ENCODE measurements around the gene LSR. TPM values are rescaled to one million over a fixed set of nuclear protein-coding genes. Genes with fewer than 3 reads are reported as not detected.
A peak's percentile ranks its signal among the peaks of the same experiment; 100 is the strongest.

LSR gene
- total RNA-seq, 1 donor from 2014 or later, result 147 TPM

- Histone ChIP-seq H3K4me3 (ENCODE audit: low read depth, low read length) (no peak overlapping the region), H3K27me3 (ENCODE audit: control insufficient read depth, insufficient read depth, low read length) (no peaks in the 10 kb centered on the region), H3K36me3 (ENCODE audit: control insufficient read depth, insufficient read depth, low read length) (no peaks in the 10 kb centered on the region)
- TF ChIP-seq CTCF (IDR thresholded peaks at IDR 0.05; ENCODE audit: insufficient read depth, low read length, poor library complexity, severe bottlenecking), result no peak
- no peak for DNase-seq (ENCODE audit: low read depth)
Observed at GRCh38 chr19:35241417-35241816, 7.4 kb upstream of the LSR start.

GRCh38 chr19:35246466-35247092 lies 2.2 kb upstream of the LSR start:
- TF ChIP-seq CTCF (IDR thresholded peaks at IDR 0.05; ENCODE audit: insufficient read depth, low read length, poor library complexity, severe bottlenecking), result no peak
- Histone ChIP-seq H3K27me3 (ENCODE audit: control insufficient read depth, insufficient read depth, low read length) (no peaks in the 10 kb centered on the region), H3K4me3 (ENCODE audit: low read depth, low read length) (no peak overlapping the region), H3K36me3 (ENCODE audit: control insufficient read depth, insufficient read depth, low read length) (no peaks in the 10 kb centered on the region)
- no peak for DNase-seq (ENCODE audit: low read depth)

- peak; percentile 54 for TF ChIP-seq CTCF (IDR thresholded peaks at IDR 0.05; ENCODE audit: insufficient read depth, low read length, poor library complexity, severe bottlenecking)
- H3K27me3 ChIP-seq (ENCODE audit: control insufficient read depth, insufficient read depth, low read length), result no peaks in the 10 kb centered on the region
- H3K36me3 ChIP-seq (ENCODE audit: control insufficient read depth, insufficient read depth, low read length), result no peaks in the 10 kb centered on the region
- DNase-seq (ENCODE audit: low read depth), result peak; percentile 70
- peak overlapping the region; percentile 89 for H3K4me3 ChIP-seq (ENCODE audit: low read depth, low read length)
Observed at GRCh38 chr19:35247526-35248309, 1.1 kb upstream of the LSR start.

GRCh38 chr19:35249146-35249847 lies 495 bp downstream of the LSR start:
- Histone ChIP-seq H3K36me3 (ENCODE audit: control insufficient read depth, insufficient read depth, low read length) (no peaks in the 10 kb centered on the region), H3K27me3 (ENCODE audit: control insufficient read depth, insufficient read depth, low read length) (no peaks in the 10 kb centered on the region), H3K4me3 (ENCODE audit: low read depth, low read length) (peak overlapping the region; percentile 89)
- TF ChIP-seq CTCF (IDR thresholded peaks at IDR 0.05; ENCODE audit: insufficient read depth, low read length, poor library complexity, severe bottlenecking), result no peak
- DNase-seq (ENCODE audit: low read depth), result no peak

- H3K27me3 ChIP-seq (ENCODE audit: control insufficient read depth, insufficient read depth, low read length), result no peaks in the 10 kb centered on the region
- H3K36me3 ChIP-seq (ENCODE audit: control insufficient read depth, insufficient read depth, low read length), result no peaks in the 10 kb centered on the region
- no peak for TF ChIP-seq CTCF (IDR thresholded peaks at IDR 0.05; ENCODE audit: insufficient read depth, low read length, poor library complexity, severe bottlenecking)
- peak overlapping the region; percentile 89 for H3K4me3 ChIP-seq (ENCODE audit: low read depth, low read length)
- DNase-seq (ENCODE audit: low read depth), result no peak
Observed at GRCh38 chr19:35249848-35250711, 1.3 kb downstream of the LSR start.
